BJ (cell line): ENCODE results near the gene MED16. TPM values are rescaled to one million over a fixed set of nuclear protein-coding genes. Genes with fewer than 3 reads are reported as not detected.

Experiments used
- CTCF ChIA-PET: fragments of 350-600 bp; formaldehyde crosslinking; extraction: SDS; loops from one replicate; lab custom pipeline; 2021; ENCODE audit warnings: antibody characterized with exemption, inconsistent platforms; lab: Yijun Ruan, JAX
- POLR2A ChIA-PET: fragments of 300-600 bp; sonication (Branson Sonifier 250); formaldehyde crosslinking; extraction: SDS; loops from one replicate; lab custom pipeline; 2021; ENCODE audit warnings: antibody characterized with exemption; lab: Charles Lee
- DNase-seq: peaks from one replicate; pipeline ENCODE4 v3.0.0-alpha.2; 2011; ENCODE audit warnings: low read depth
- H3K27me3 ChIP-seq: 2 replicates; pipeline ENCODE4 v1.6.0; 2011; ENCODE audit warnings: low read length; ENCODE audit not compliant: control insufficient read depth, insufficient read depth
- H3K36me3 ChIP-seq: 2 replicates; pipeline ENCODE4 v1.5.1; 2011; ENCODE audit warnings: low read length; ENCODE audit not compliant: control insufficient read depth, insufficient read depth
- H3K4me3 ChIP-seq: 2 replicates; pipeline ENCODE4 v1.5.1; 2011; ENCODE audit warnings: low read depth, mild to moderate bottlenecking, control low read depth, low read length
- CTCF ChIP-seq: IDR thresholded peaks from 2 replicates; pipeline ENCODE4 v1.5.1; 2011; ENCODE audit warnings: low read depth, mild to moderate bottlenecking, control low read depth, inconsistent platforms, low read length, moderate library complexity; ENCODE audit not compliant: insufficient read depth
- polyA plus RNA-seq: library from polyadenylated mRNA; depleted of rRNA; stranded (reverse); fragments of >200 nt; gene quantifications from 2 replicates; pipeline ENCODE4 v1.2.3, GENCODE V29; 2011

Gene MED16
- polyA plus RNA-seq, 1 experiment = 39.8 TPM

DNA sequence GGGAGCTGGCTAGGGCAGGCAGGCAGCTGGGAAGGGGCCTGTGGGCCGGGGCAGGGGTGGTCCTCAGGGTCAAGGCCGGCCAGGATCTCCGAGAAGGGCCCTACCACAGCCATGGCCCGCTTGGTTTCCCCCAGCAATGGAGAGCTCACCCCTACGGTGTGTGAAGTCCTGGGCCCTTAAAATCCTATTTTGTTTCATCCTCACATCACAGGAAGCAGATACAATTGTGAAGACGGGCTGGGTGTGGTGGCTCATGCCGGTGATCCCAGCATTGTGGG is 9.0 kb upstream of the MED16 start:
- ChIA-PET CTCF (no interaction called here), POLR2A (no interaction called here)
- Histone ChIP-seq H3K27me3 (no peaks in the 10 kb centered on the region), H3K4me3 (no peak overlapping the region), H3K36me3 (peaks cover 22% of the 10 kb centered on the region)
- no peak for TF ChIP-seq CTCF
- DNase-seq = no peak

- no peaks in the 10 kb centered on the region for H3K27me3 ChIP-seq
- no peak overlapping the region for H3K4me3 ChIP-seq
- no peak for DNase-seq
- H3K36me3 ChIP-seq = peaks cover 25% of the 10 kb centered on the region
- ChIA-PET POLR2A (no interaction called here), CTCF (no interaction called here)
- TF ChIP-seq CTCF = no peak
Observed at GRCh38 chr19:901216-902092, 8.5 kb upstream of the MED16 start.

DNA sequence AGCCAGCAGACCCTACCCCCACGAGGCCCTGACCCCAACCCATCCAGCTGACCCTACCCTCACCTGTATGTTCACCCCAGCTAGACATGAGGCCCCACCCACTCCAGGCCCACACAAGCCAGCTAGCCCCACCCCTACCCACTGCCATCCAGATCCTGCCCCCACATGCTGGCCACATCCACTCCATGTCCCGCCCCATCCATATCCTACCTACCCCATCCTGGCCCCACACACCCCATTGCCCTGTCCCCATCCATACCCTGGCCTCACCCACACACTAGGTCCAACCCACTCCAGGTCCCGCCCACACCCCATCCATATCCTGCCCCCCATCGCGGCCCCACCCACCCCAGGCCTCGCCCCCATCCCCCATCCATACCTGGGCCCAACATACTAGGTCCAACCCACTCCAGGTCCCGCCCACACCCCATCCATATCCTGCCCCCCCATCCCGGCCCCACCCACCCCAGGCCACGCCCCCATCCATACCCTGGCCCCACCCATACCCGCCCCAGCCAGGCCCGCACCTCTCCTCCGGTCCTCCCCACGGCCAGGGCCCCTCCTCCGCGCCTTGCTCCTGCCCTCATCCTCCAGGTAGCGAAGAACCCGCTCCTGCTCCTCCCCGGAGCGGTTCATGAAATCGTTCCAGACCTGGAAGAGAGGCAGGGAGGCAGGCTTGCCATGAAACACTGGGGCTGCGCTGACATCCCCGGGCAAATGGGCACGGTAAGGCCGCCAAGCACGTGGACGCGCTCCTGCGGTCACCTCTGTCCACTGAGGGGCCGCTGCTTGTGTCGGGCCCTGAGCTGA is 7.5 kb upstream of the MED16 start:
- Histone ChIP-seq H3K27me3 (no peaks in the 10 kb centered on the region), H3K4me3 (no peak overlapping the region), H3K36me3 (peaks cover 25% of the 10 kb centered on the region)
- no peak for TF ChIP-seq CTCF
- POLR2A ChIA-PET = no interaction called here
- no peak for DNase-seq
- CTCF ChIA-PET = interaction anchor here (1.2 kb wide), 1 partner anchor 9 kb away, joined by 3 read pairs; no protein-coding TSS in a partner anchor

GRCh38 chr19:900043-900301 is 7.0 kb upstream of the MED16 start:
- TF ChIP-seq CTCF = no peak
- DNase-seq = no peak
- ChIA-PET POLR2A (no interaction called here), CTCF (interaction anchor here (1.2 kb wide), 1 partner anchor 10 kb away, joined by 3 read pairs; no protein-coding TSS in a partner anchor)
- Histone ChIP-seq H3K36me3 (peaks cover 25% of the 10 kb centered on the region), H3K27me3 (no peaks in the 10 kb centered on the region), H3K4me3 (no peak overlapping the region)

GRCh38 chr19:899336-900042 is 6.5 kb upstream of the MED16 start:
- POLR2A ChIA-PET = no interaction called here
- DNase-seq = no peak
- Histone ChIP-seq H3K4me3 (no peak overlapping the region), H3K27me3 (no peaks in the 10 kb centered on the region), H3K36me3 (peaks cover 25% of the 10 kb centered on the region)
- CTCF ChIA-PET = interaction anchor here (1.2 kb wide), 1 partner anchor 10 kb away, joined by 3 read pairs; no protein-coding TSS in a partner anchor
- TF ChIP-seq CTCF = no peak
